IMR-90 (cell line): ENCODE results near the gene RSRC1. TPM values are rescaled to one million over a fixed set of nuclear protein-coding genes. Genes with fewer than 3 reads are reported as not detected.

Experiments used
- ATAC-seq: fragments of 200-7000 bp; cut with Tn5 transposase; 2 replicates; pipeline ENCODE4 v1.9.1; 2020; ENCODE audit warnings: low read depth, mild to moderate bottlenecking, moderate library complexity
- BruUV-seq: library from RNA; stranded (reverse); fragments of 400-500 nt; replicated peaks from 2 replicates; lab custom pipeline; 2021; lab: Mats Ljungman, UMichigan
- CTCF ChIA-PET: fragments of 300-600 bp; formaldehyde crosslinking; extraction: SDS; loops from one replicate; lab custom pipeline; 2021; ENCODE audit warnings: antibody characterized with exemption; lab: Yijun Ruan, JAX
- POLR2A ChIA-PET: fragments of 300-600 bp; sonication (Branson Sonifier 250); formaldehyde crosslinking; loops from one replicate; lab custom pipeline; 2022; ENCODE audit warnings: antibody characterized with exemption; ENCODE audit not compliant: unreplicated experiment; lab: Charles Lee
- DNase-seq: peaks from one replicate; pipeline ENCODE4 v3.0.0; 2013
- H2AFZ ChIP-seq: replicated peaks from 2 replicates; pipeline ENCODE3; 2013; ENCODE audit warnings: low read length, mild to moderate bottlenecking; ENCODE audit not compliant: poor library complexity
- H2AK5ac ChIP-seq: 2 replicates; pipeline ENCODE4 v1.6.1; 2013; ENCODE audit warnings: low read depth, low read length, inconsistent platforms
- H2AK9ac ChIP-seq: replicated peaks from 2 replicates; pipeline ENCODE3; 2013; ENCODE audit warnings: mild to moderate bottlenecking, low read depth, low read length, moderate library complexity; ENCODE audit not compliant: poor library complexity
- H2BK120ac ChIP-seq: 2 replicates; pipeline ENCODE4 v1.6.1; 2013; ENCODE audit warnings: low read depth, low read length, inconsistent platforms
- H2BK15ac ChIP-seq: 3 replicates; pipeline ENCODE4 v1.6.1; 2013; ENCODE audit warnings: low read depth, low read length, inconsistent platforms
- H2BK20ac ChIP-seq: 2 replicates; pipeline ENCODE4 v1.6.1; 2013; ENCODE audit warnings: low read depth, mild to moderate bottlenecking, inconsistent platforms, low read length, moderate library complexity
- H2BK5ac ChIP-seq: 2 replicates; pipeline ENCODE4 v1.6.1; 2013; ENCODE audit warnings: mild to moderate bottlenecking, low read depth, low read length, inconsistent platforms; ENCODE audit not compliant: poor library complexity, severe bottlenecking
- H3K14ac ChIP-seq: replicated peaks from 2 replicates; pipeline ENCODE4 v1.6.1; 2013; ENCODE audit warnings: low read depth, low read length, inconsistent platforms
- H3K18ac ChIP-seq: 2 replicates; pipeline ENCODE4 v1.6.1; 2013; ENCODE audit warnings: low read depth, low read length, control low read depth
- H3K23ac ChIP-seq: 2 replicates; pipeline ENCODE4 v1.6.1; 2013; ENCODE audit warnings: low read depth, low read length, inconsistent platforms
- H3K27ac ChIP-seq: 2 replicates; pipeline ENCODE4 v1.5.1; 2013; ENCODE audit warnings: mild to moderate bottlenecking, control low read depth, low read length; ENCODE audit not compliant: insufficient read depth
- H3K27me3 ChIP-seq: 2 replicates; pipeline ENCODE4 v1.6.1; 2013; ENCODE audit warnings: low read length; ENCODE audit not compliant: control insufficient read depth, insufficient read depth
- H3K36me3 ChIP-seq: 2 replicates; pipeline ENCODE4 v1.6.1; 2013; ENCODE audit warnings: low read length, mixed read lengths; ENCODE audit not compliant: control insufficient read depth, insufficient read depth
- H3K4ac ChIP-seq: 2 replicates; pipeline ENCODE4 v1.6.1; 2013; ENCODE audit warnings: low read depth, low read length, inconsistent platforms
- H3K4me1 ChIP-seq: 2 replicates; pipeline ENCODE4 v1.6.1; 2013; ENCODE audit warnings: low read length, mixed read lengths; ENCODE audit not compliant: control insufficient read depth, insufficient read depth
- H3K4me2 ChIP-seq: 2 replicates; pipeline ENCODE4 v1.6.1; 2013; ENCODE audit warnings: low read depth, mild to moderate bottlenecking, control low read depth, low read length, moderate library complexity
- H3K4me3 ChIP-seq: 2 replicates; pipeline ENCODE4 v1.5.1; 2013; ENCODE audit warnings: low read depth, mild to moderate bottlenecking, control low read depth, low read length, moderate library complexity; ENCODE audit not compliant: insufficient read depth
- H3K56ac ChIP-seq: 2 replicates; pipeline ENCODE4 v1.6.1; 2013; ENCODE audit warnings: low read length, inconsistent platforms; ENCODE audit not compliant: insufficient read depth; ENCODE audit errors: extremely low read depth
- H3K79me1 ChIP-seq, 2 experiments: 2 replicates each; pipeline ENCODE4 v1.6.1; 2013; ENCODE audit warnings: low read length in 2 of 2, inconsistent platforms in 1 of 2, low read depth in 1 of 2
- H3K9ac ChIP-seq: 2 replicates; pipeline ENCODE4 v1.6.1; 2013; ENCODE audit warnings: low read depth, low read length, control low read depth
- H3K9me1 ChIP-seq: 2 replicates; pipeline ENCODE4 v1.6.1; 2013; ENCODE audit warnings: low read length, inconsistent platforms; ENCODE audit not compliant: insufficient read depth
- H3K9me3 ChIP-seq: 2 replicates; pipeline ENCODE4 v1.6.1; 2013; ENCODE audit warnings: low read length; ENCODE audit not compliant: control insufficient read depth, insufficient read depth
- H4K20me1 ChIP-seq: 2 replicates; pipeline ENCODE4 v1.6.1; 2013; ENCODE audit warnings: low read length, inconsistent platforms; ENCODE audit not compliant: insufficient read depth
- H4K5ac ChIP-seq: 2 replicates; pipeline ENCODE4 v1.6.1; 2013; ENCODE audit warnings: mild to moderate bottlenecking, low read depth, low read length, control low read depth
- H4K8ac ChIP-seq, 2 experiments: 2 replicates each; pipeline ENCODE4 v1.6.1; 2013; ENCODE audit warnings: low read depth in 2 of 2, low read length in 2 of 2, control low read depth in 1 of 2, inconsistent platforms in 1 of 2
- H4K91ac ChIP-seq: 2 replicates; pipeline ENCODE4 v1.6.1; 2013; ENCODE audit warnings: low read depth, low read length, inconsistent platforms; ENCODE audit not compliant: insufficient read depth
- MAFK ChIP-seq: IDR thresholded peaks from 2 replicates; pipeline ENCODE4 v1.6.1; 2012; ENCODE audit warnings: low read depth, low read length, improper control_type of control experiment
- dilution Hi-C: fragments of 300-500 bp; cut with HindIII; formaldehyde crosslinking; loops from one replicate; pipeline ENCODE4 v1.14.3; 2018; ENCODE audit warnings: low sequenced_read_pairs; ENCODE audit not compliant: unreplicated experiment
- in situ Hi-C: fragments of 300-500 bp; cut with MboI; formaldehyde crosslinking; loops from 3 replicates; pipeline ENCODE4 v1.14.3; 2019; ENCODE audit warnings: low sequenced_read_pairs, inconsistent platforms, mixed read lengths
- intact Hi-C: fragments of 100-400 bp; cut with micrococcal nuclease; formaldehyde crosslinking; loops from 2 replicates; pipeline ENCODE4 v1.10.0; 2022
- polyA plus RNA-seq, 3 experiments: library from polyadenylated mRNA; depleted of rRNA; stranded (reverse); fragments of >200 nt; gene quantifications; 2 replicates each; pipeline ENCODE4 v1.2.3, GENCODE V29; 2012; ENCODE audit warnings: low replicate concordance in 1 of 3
- total RNA-seq: library from RNA; depleted of rRNA; stranded (reverse); fragments of >200 nt; gene quantifications from 2 replicates; pipeline ENCODE4 v1.2.3, GENCODE V29; 2012
- TF ChIP-seq, protein P1 (sequence below): conservative IDR thresholded peaks from 2 replicates; pipeline ENCODE4 v1.5.1; 2012; ENCODE audit warnings: mild to moderate bottlenecking, low read depth, low read length, improper control_type of control experiment

The RSRC1 gene
- total and polyA plus RNA-seq, 2 of the 4 experiments (the other 2 are of a cell fraction): 3.8 to 41.8 TPM

DNA sequence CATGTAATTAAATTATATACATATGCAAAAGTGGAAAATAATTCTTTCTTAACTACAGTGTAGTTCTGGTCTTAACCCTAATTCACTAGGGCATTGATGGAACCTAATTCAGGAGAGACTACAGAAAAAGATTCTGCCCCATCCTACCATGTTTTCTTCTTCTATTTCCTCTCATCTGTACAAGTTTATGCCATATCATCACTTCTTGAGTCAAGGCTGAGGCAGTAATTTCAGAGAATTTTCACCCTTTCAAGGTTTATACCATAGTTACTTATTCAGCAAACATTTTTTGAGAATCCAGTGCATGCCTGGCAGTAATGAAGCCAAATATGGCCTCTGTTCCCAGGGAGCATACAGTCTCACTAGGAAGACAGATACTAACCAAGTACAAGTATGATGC, 37.1 kb upstream of the RSRC1 start:
- H2AK9ac ChIP-seq: no peak overlapping the region
- no peaks in the 10 kb centered on the region for H3K9me3 ChIP-seq
- H3K4me1 ChIP-seq: no peaks in the 10 kb centered on the region
- H3K36me3 ChIP-seq: no peaks in the 10 kb centered on the region
- no peak overlapping the region for H2AK5ac ChIP-seq
- H3K4me3 ChIP-seq: no peak overlapping the region
- no peak for DNase-seq
- no peak overlapping the region for H2BK15ac ChIP-seq
- no peak overlapping the region for H3K4ac ChIP-seq
- H3K4me2 ChIP-seq: no peak overlapping the region
- H3K18ac ChIP-seq: no peak overlapping the region
- H2BK5ac ChIP-seq: no peak overlapping the region
- no peak overlapping the region for H3K27ac ChIP-seq
- H3K56ac ChIP-seq: no peak overlapping the region
- H3K27me3 ChIP-seq: no peaks in the 10 kb centered on the region
- H2BK20ac ChIP-seq: no peak overlapping the region
- H2AFZ ChIP-seq: no peak overlapping the region
- no peak overlapping the region for H3K14ac ChIP-seq
- ChIA-PET CTCF (no interaction called here), POLR2A (no interaction called here)
- in situ Hi-C loops (no loop called here), dilution Hi-C loops (no loop called here), intact Hi-C loops (no loop called here)
- TF ChIP-seq, protein P1, sequence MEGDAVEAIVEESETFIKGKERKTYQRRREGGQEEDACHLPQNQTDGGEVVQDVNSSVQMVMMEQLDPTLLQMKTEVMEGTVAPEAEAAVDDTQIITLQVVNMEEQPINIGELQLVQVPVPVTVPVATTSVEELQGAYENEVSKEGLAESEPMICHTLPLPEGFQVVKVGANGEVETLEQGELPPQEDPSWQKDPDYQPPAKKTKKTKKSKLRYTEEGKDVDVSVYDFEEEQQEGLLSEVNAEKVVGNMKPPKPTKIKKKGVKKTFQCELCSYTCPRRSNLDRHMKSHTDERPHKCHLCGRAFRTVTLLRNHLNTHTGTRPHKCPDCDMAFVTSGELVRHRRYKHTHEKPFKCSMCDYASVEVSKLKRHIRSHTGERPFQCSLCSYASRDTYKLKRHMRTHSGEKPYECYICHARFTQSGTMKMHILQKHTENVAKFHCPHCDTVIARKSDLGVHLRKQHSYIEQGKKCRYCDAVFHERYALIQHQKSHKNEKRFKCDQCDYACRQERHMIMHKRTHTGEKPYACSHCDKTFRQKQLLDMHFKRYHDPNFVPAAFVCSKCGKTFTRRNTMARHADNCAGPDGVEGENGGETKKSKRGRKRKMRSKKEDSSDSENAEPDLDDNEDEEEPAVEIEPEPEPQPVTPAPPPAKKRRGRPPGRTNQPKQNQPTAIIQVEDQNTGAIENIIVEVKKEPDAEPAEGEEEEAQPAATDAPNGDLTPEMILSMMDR: no peak
- TF ChIP-seq MAFK: peak; percentile 48
- H4K5ac ChIP-seq: no peak overlapping the region
- no peak overlapping the region for H3K23ac ChIP-seq
- H4K91ac ChIP-seq: no peak overlapping the region
- no peak overlapping the region for H2BK120ac ChIP-seq
- H4K8ac ChIP-seq: no peak overlapping the region
- no TSS peak for BruUV-seq
- H3K9ac ChIP-seq: no peak overlapping the region
- H4K20me1 ChIP-seq: no peaks in the 10 kb centered on the region
- H3K79me1 ChIP-seq: no peaks in the 10 kb centered on the region
- H3K9me1 ChIP-seq: no peaks in the 10 kb centered on the region
- ATAC-seq: no peak
